SK-N-SH (cell line): ENCODE measurements around the gene PRSS23. TPM values are rescaled to one million over a fixed set of nuclear protein-coding genes. Genes with fewer than 3 reads are reported as not detected.

Experiments used
- CTCF ChIA-PET: fragments of 300-600, 350-600 bp; formaldehyde crosslinking; extraction: SDS; loops from one replicate; lab custom pipeline; 2021; lab: Yijun Ruan, JAX
- POLR2A ChIA-PET: fragments of 350-600 bp; sonication (Branson Sonifier 250); formaldehyde crosslinking; extraction: SDS; loops from one replicate; lab custom pipeline; 2020; ENCODE audit warnings: antibody characterized with exemption, inconsistent platforms; lab: Yijun Ruan, JAX
- DNase-seq: peaks from one replicate; pipeline ENCODE4 v3.0.0; 2012
- H2AFZ ChIP-seq: fragments of 200-600 bp; sonication (generic); 2 replicates; pipeline ENCODE4 v1.8.1; 2016; ENCODE audit warnings: antibody characterized with exemption, mild to moderate bottlenecking, low read depth
- H3F3A ChIP-seq: fragments of 200-600 bp; sonication (generic); replicated peaks from 2 replicates; pipeline ENCODE3; 2016; ENCODE audit warnings: antibody characterized with exemption, mild to moderate bottlenecking; ENCODE audit not compliant: insufficient read depth
- H3K27ac ChIP-seq, 2 experiments: fragments of 200-500 bp in 1 of 2; fragments of 200-600 bp in 1 of 2; sonication (Bioruptor generic) in 1 of 2; sonication (generic), shearing (Covaris generic) in 1 of 2; 2 replicates each; pipeline versions ENCODE4 v1.5.1 to v1.6.1; 2014 to 2016; ENCODE audit warnings: low read depth in 2 of 2, inconsistent platforms in 1 of 2, low read length in 1 of 2, mild to moderate bottlenecking in 1 of 2, mixed read lengths in 1 of 2
- H3K27me3 ChIP-seq: fragments of 200-600 bp; sonication (generic), shearing (Covaris generic); 2 replicates; pipeline ENCODE4 v1.6.1; 2016; ENCODE audit warnings: mixed run types; ENCODE audit not compliant: insufficient read depth
- H3K36me3 ChIP-seq, 2 experiments: fragments of 200-500 bp in 1 of 2; fragments of 200-600 bp in 1 of 2; sonication (Bioruptor generic) in 1 of 2; sonication (generic) in 1 of 2; replicated peaks in 1 of 2; 2 replicates each; pipeline versions ENCODE3 to v1.5.1; 2014 to 2016; ENCODE audit warnings: low read length in 1 of 2, mild to moderate bottlenecking in 1 of 2; ENCODE audit not compliant: insufficient read depth in 2 of 2, control insufficient read depth in 1 of 2
- H3K4me1 ChIP-seq, 2 experiments: fragments of 200-500 bp in 1 of 2; fragments of 200-600 bp in 1 of 2; sonication (Bioruptor generic) in 1 of 2; sonication (generic), shearing (Covaris generic) in 1 of 2; 2 replicates each; pipeline versions ENCODE4 v1.5.1 to v1.6.1; 2014 to 2016; ENCODE audit warnings: low read depth in 1 of 2, low read length in 1 of 2, mixed run types in 1 of 2; ENCODE audit not compliant: insufficient read depth in 2 of 2, control insufficient read depth in 1 of 2
- H3K4me2 ChIP-seq: fragments of 200-600 bp; sonication (generic), shearing (Covaris generic); 2 replicates; pipeline ENCODE4 v1.6.1; 2017; ENCODE audit warnings: mixed run types
- H3K4me3 ChIP-seq, 2 experiments: fragments of 200-500 bp in 1 of 2; fragments of 200-600 bp in 1 of 2; sonication (Bioruptor generic) in 1 of 2; sonication (generic), shearing (Covaris generic) in 1 of 2; 2 replicates each; pipeline versions ENCODE4 v1.5.1 to v1.8.1; 2014 to 2016; ENCODE audit warnings: low read depth in 2 of 2, inconsistent platforms in 1 of 2, low read length in 1 of 2, mild to moderate bottlenecking in 1 of 2, mixed read lengths in 1 of 2, moderate library complexity in 1 of 2
- H3K79me2 ChIP-seq: fragments of 200-600 bp; sonication (generic); 2 replicates; pipeline ENCODE4 v1.8.1; 2017; ENCODE audit warnings: mild to moderate bottlenecking; ENCODE audit not compliant: insufficient read depth
- H3K9ac ChIP-seq: fragments of 200-600 bp; sonication (generic); 2 replicates; pipeline ENCODE4 v1.6.1; 2017; ENCODE audit warnings: mixed run types
- H3K9me2 ChIP-seq: fragments of 200-600 bp; sonication (generic); 2 replicates; pipeline ENCODE4 v1.6.1; 2017; ENCODE audit warnings: mixed run types
- H3K9me3 ChIP-seq: fragments of 200-600 bp; sonication (generic); 2 replicates; pipeline ENCODE4 v1.6.1; 2017; ENCODE audit warnings: mixed run types, mild to moderate bottlenecking, moderate library complexity
- H4K20me1 ChIP-seq: fragments of 200-600 bp; sonication (generic); 2 replicates; pipeline ENCODE4 v1.6.1; 2017; ENCODE audit warnings: mild to moderate bottlenecking, mixed run types; ENCODE audit not compliant: insufficient read depth
- CHD2 ChIP-seq: fragments of 150-350 bp; IDR thresholded peaks from 2 replicates; pipeline ENCODE4 v1.6.1; 2018; ENCODE audit warnings: low read length; ENCODE audit not compliant: partially characterized antibody
- FOSL2 ChIP-seq: IDR thresholded peaks from 2 replicates; pipeline ENCODE4 v1.4.0; 2012; ENCODE audit warnings: low read depth, mild to moderate bottlenecking, moderate library complexity, borderline replicate concordance
- FOXM1 ChIP-seq: IDR thresholded peaks from 2 replicates; pipeline ENCODE4 v1.4.0; 2012; ENCODE audit warnings: low read depth, mild to moderate bottlenecking
- GABPA ChIP-seq: IDR thresholded peaks from 2 replicates; pipeline ENCODE4 v1.4.0; 2012; ENCODE audit warnings: low read depth, mild to moderate bottlenecking
- GATA2 ChIP-seq: sonication (generic); formaldehyde crosslinking; IDR thresholded peaks from 2 replicates; pipeline ENCODE4 v1.5.0; 2020; ENCODE audit warnings: mild to moderate bottlenecking, missing genetic modification reagents
- NFIC ChIP-seq: IDR thresholded peaks from 2 replicates; pipeline ENCODE4 v1.4.0; 2012; ENCODE audit warnings: borderline replicate concordance
- POLR2AphosphoS5 ChIP-seq: IDR thresholded peaks from 2 replicates; pipeline ENCODE4 v1.6.1; 2012; ENCODE audit warnings: low read depth, low read length
- RAD21 ChIP-seq: IDR thresholded peaks from 2 replicates; pipeline ENCODE4 v1.6.1; 2012; ENCODE audit warnings: mild to moderate bottlenecking, low read length
- RXRA ChIP-seq: IDR thresholded peaks from 2 replicates; pipeline ENCODE4 v1.4.0; 2012; ENCODE audit warnings: low read depth, mild to moderate bottlenecking, borderline replicate concordance
- TEAD4 ChIP-seq: IDR thresholded peaks from 2 replicates; pipeline ENCODE4 v1.4.0; 2012; ENCODE audit warnings: mild to moderate bottlenecking, borderline replicate concordance; ENCODE audit not compliant: insufficient read depth
- whole genome bisulfite sequencing: methylation state at CpG from one replicate; pipeline ENCODE4 v1.1.6; 2017; ENCODE audit warnings: low lambda C conversion rate; 5-methylcytosine and 5-hydroxymethylcytosine counted together
- polyA plus RNA-seq, 3 experiments: library from polyadenylated mRNA; depleted of rRNA; stranded (reverse); fragments of >200 nt; gene quantifications; 2 replicates each; pipeline ENCODE4 v1.2.3, GENCODE V29; 2012
- TF ChIP-seq, protein P1 (sequence below): IDR thresholded peaks from 2 replicates; pipeline ENCODE4 v1.4.0; 2012; ENCODE audit warnings: low read depth, borderline replicate concordance
- TF ChIP-seq, protein P2 (sequence below): fragments of 200-600 bp; sonication (generic); IDR thresholded peaks from 2 replicates; pipeline ENCODE4 v1.6.1; 2017; ENCODE audit warnings: antibody characterized with exemption, mild to moderate bottlenecking, moderate library complexity
- TF ChIP-seq, protein P3 (sequence below): fragments of 150-350 bp; IDR thresholded peaks from 2 replicates; pipeline ENCODE4 v1.6.1; 2017; ENCODE audit warnings: antibody characterized with exemption, low read length, low read depth, borderline replicate concordance

PRSS23 gene
- polyA plus RNA-seq, 1 of the 3 experiments (the other 2 are of a cell fraction) = 326 TPM

DNA sequence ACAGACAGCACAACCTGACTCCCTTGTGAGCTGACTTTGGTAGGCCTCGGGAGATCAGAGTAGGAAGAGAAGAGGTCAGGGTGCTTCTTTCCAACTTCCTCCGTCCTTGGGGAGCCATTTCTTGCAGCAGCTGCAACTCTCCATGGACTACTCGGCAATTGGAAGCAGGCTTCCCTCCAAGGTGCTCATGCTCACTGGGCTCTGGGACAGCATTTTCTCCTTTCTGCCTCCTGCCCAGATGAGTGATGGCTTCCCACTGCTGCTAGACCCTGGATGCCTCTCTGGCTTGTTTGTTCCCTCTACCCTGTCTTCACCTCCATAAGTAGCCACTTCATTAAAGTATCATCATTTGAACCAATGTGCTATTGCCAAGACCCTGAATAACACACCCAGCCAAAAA, 8.2 kb upstream of the PRSS23 start:
- H4K20me1 ChIP-seq = no peaks in the 10 kb centered on the region
- DNase-seq = no peak
- CTCF ChIA-PET = interaction anchor here (1.4 to 2.9 kb wide), 3 partner anchors 8 to 318 kb away, joined by 3 to 7 read pairs (median 4); partner anchors contain the start of gene PRSS23
- H3K9me2 ChIP-seq = no peaks in the 10 kb centered on the region
- H3K36me3 ChIP-seq = no peaks in the 10 kb centered on the region
- H3K4me1 ChIP-seq = 0 out of 4 replicates have a peak, but pooled peaks cover 0 to 5% of the 10 kb centered on the region in 2 experiments
- no peak overlapping the region for H2AFZ ChIP-seq
- peaks cover 1% of the 10 kb centered on the region for H3F3A ChIP-seq
- WGBS = 94% methylated on average over 3 of the region's 3 CpGs
- H3K4me2 ChIP-seq = no peak overlapping the region
- no peak overlapping the region for H3K4me3 ChIP-seq
- no peak overlapping the region for H3K27ac ChIP-seq
- POLR2A ChIA-PET = no interaction called here
- no peaks in the 10 kb centered on the region for H3K79me2 ChIP-seq
- TF ChIP-seq RXRA = no peak
- TF ChIP-seq RAD21 = no peak
- TF ChIP-seq NFIC = no peak
- TF ChIP-seq, protein P1, sequence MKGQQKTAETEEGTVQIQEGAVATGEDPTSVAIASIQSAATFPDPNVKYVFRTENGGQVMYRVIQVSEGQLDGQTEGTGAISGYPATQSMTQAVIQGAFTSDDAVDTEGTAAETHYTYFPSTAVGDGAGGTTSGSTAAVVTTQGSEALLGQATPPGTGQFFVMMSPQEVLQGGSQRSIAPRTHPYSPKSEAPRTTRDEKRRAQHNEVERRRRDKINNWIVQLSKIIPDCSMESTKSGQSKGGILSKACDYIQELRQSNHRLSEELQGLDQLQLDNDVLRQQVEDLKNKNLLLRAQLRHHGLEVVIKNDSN = no peak
- TF ChIP-seq POLR2AphosphoS5 = no peak
- TF ChIP-seq GATA2 = no peak
- TF ChIP-seq, protein P2, sequence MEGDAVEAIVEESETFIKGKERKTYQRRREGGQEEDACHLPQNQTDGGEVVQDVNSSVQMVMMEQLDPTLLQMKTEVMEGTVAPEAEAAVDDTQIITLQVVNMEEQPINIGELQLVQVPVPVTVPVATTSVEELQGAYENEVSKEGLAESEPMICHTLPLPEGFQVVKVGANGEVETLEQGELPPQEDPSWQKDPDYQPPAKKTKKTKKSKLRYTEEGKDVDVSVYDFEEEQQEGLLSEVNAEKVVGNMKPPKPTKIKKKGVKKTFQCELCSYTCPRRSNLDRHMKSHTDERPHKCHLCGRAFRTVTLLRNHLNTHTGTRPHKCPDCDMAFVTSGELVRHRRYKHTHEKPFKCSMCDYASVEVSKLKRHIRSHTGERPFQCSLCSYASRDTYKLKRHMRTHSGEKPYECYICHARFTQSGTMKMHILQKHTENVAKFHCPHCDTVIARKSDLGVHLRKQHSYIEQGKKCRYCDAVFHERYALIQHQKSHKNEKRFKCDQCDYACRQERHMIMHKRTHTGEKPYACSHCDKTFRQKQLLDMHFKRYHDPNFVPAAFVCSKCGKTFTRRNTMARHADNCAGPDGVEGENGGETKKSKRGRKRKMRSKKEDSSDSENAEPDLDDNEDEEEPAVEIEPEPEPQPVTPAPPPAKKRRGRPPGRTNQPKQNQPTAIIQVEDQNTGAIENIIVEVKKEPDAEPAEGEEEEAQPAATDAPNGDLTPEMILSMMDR = no peak
- TF ChIP-seq GABPA = no peak
- TF ChIP-seq, protein P3, sequence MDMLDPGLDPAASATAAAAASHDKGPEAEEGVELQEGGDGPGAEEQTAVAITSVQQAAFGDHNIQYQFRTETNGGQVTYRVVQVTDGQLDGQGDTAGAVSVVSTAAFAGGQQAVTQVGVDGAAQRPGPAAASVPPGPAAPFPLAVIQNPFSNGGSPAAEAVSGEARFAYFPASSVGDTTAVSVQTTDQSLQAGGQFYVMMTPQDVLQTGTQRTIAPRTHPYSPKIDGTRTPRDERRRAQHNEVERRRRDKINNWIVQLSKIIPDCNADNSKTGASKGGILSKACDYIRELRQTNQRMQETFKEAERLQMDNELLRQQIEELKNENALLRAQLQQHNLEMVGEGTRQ = no peak
- TF ChIP-seq FOSL2 = no peak
- H3K9ac ChIP-seq = no peak overlapping the region
- no peaks in the 10 kb centered on the region for H3K27me3 ChIP-seq
- H3K9me3 ChIP-seq = no peaks in the 10 kb centered on the region

DNA sequence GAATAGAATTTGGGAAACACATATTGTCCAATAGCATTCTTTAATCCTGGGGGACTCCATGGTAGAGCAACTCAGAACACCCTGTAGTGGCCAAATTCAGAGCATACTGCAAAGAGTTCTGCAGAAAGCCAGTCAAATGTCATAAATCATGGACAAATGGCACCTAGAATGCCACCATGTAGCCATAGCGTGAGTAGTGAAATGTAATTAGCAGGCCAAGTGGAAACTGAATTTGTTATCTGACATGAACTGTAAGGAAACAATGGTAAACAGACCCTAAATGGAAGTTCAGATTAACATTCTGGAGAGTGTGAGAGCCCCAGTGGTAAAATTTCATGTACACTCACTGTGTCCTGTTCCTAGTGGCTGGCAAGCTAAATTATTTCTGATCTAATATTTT, 7.0 kb upstream of the PRSS23 start:
- Histone ChIP-seq H3K4me3 (no peak overlapping the region), H3K79me2 (no peaks in the 10 kb centered on the region), H3K4me2 (no peak overlapping the region), H3K27me3 (no peaks in the 10 kb centered on the region), H3F3A (peaks cover 3% of the 10 kb centered on the region), H3K27ac (no peak overlapping the region), H3K36me3 (no peaks in the 10 kb centered on the region), H3K9me3 (no peaks in the 10 kb centered on the region), H4K20me1 (no peaks in the 10 kb centered on the region), H3K9ac (no peak overlapping the region), H3K4me1 (0 out of 4 replicates have a peak, but pooled peaks cover 0 to 5% of the 10 kb centered on the region in 2 experiments), H2AFZ (no peak overlapping the region), H3K9me2 (no peaks in the 10 kb centered on the region)
- 89% methylated on average over 1 of the region's 1 CpG for WGBS
- ChIA-PET POLR2A (no interaction called here), CTCF (interaction anchor here (0.6 to 2.9 kb wide), 2 partner anchors 10 to 1777 kb away, joined by 3 to 7 read pairs; no protein-coding TSS in a partner anchor)
- TF ChIP-seq NFIC (no peak), FOXM1 (no peak), TEAD4 (no peak), CHD2 (no peak)
- DNase-seq = no peak
